Neutrophil (primary cell): ENCODE measurements around the gene CCL4.
"Not testable (repeated sequence)": the region's sequence is repeated elsewhere in the genome, so short reads cannot be mapped to it uniquely, and the experiment has no call there.

Source experiments
- H3K27ac ChIP-seq: fragments of 200-600 bp; sonication (generic); 2 replicates; pipeline ENCODE4 v1.5.1; 2016; ENCODE audit warnings: mild to moderate bottlenecking, moderate library complexity
- H3K27me3 ChIP-seq: fragments of 200-600 bp; sonication (generic); 2 replicates; pipeline ENCODE4 v1.6.0; 2016; ENCODE audit warnings: mild to moderate bottlenecking
- H3K36me3 ChIP-seq: fragments of 200-600 bp; sonication (generic); 2 replicates; pipeline ENCODE4 v1.5.1; 2017
- H3K4me1 ChIP-seq, 2 experiments: fragments of 200-600 bp in 1 of 2; sonication (generic) in 1 of 2; 1 replicate in 1 of 2; 2 replicates in 1 of 2; pipeline versions ENCODE4 v1.5.1 to v1.6.1; 2013 to 2016; ENCODE audit warnings: low read depth in 1 of 2, low read length in 1 of 2, mild to moderate bottlenecking in 1 of 2, moderate library complexity in 1 of 2; ENCODE audit not compliant: control insufficient read depth in 1 of 2, insufficient read depth in 1 of 2
- H3K4me3 ChIP-seq, 2 experiments: fragments of 200-600 bp in 1 of 2; sonication (generic) in 1 of 2; 1 replicate in 1 of 2; 2 replicates in 1 of 2; pipeline ENCODE4 v1.5.1; 2013 to 2016; ENCODE audit warnings: low read depth in 1 of 2, low read length in 1 of 2, mild to moderate bottlenecking in 1 of 2, moderate library complexity in 1 of 2
- H3K9me3 ChIP-seq: fragments of 200-600 bp; sonication (generic); 2 replicates; pipeline ENCODE4 v1.5.1; 2016
- TF ChIP-seq, protein P1 (sequence below): fragments of 200-600 bp; sonication (generic); IDR thresholded peaks from 2 replicates; pipeline ENCODE4 v1.5.1; 2016; ENCODE audit warnings: antibody characterized with exemption

Gene CCL4

GRCh38 chr17:36089888-36090836 is 13.5 kb upstream of the CCL4 start, which contains the start of gene CCL3:
Gene CCL3, minus strand, starts transcription at chr17:36090143. Its CDS starts 85 bp downstream, at chr17:36090058.
- Histone ChIP-seq H3K9me3 (no peaks in the 10 kb centered on the region), H3K36me3 (no peaks in the 10 kb centered on the region), H3K27me3 (no peaks in the 10 kb centered on the region), H3K4me1 (peaks cover 19 to 23% of the 10 kb centered on the region in 2 experiments), H3K27ac (no peak within 1 kb of the TSS), H3K4me3 (no peak within 1 kb of the TSS)
- TF ChIP-seq, protein P1, sequence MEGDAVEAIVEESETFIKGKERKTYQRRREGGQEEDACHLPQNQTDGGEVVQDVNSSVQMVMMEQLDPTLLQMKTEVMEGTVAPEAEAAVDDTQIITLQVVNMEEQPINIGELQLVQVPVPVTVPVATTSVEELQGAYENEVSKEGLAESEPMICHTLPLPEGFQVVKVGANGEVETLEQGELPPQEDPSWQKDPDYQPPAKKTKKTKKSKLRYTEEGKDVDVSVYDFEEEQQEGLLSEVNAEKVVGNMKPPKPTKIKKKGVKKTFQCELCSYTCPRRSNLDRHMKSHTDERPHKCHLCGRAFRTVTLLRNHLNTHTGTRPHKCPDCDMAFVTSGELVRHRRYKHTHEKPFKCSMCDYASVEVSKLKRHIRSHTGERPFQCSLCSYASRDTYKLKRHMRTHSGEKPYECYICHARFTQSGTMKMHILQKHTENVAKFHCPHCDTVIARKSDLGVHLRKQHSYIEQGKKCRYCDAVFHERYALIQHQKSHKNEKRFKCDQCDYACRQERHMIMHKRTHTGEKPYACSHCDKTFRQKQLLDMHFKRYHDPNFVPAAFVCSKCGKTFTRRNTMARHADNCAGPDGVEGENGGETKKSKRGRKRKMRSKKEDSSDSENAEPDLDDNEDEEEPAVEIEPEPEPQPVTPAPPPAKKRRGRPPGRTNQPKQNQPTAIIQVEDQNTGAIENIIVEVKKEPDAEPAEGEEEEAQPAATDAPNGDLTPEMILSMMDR = no peak

- H3K27ac ChIP-seq = no peak overlapping the region
- no peaks in the 10 kb centered on the region for H3K9me3 ChIP-seq
- no peaks in the 10 kb centered on the region for H3K27me3 ChIP-seq
- peaks cover 12 to 17% of the 10 kb centered on the region in 2 experiments for H3K4me1 ChIP-seq
- H3K36me3 ChIP-seq = no peaks in the 10 kb centered on the region
- no peak overlapping the region for H3K4me3 ChIP-seq
- TF ChIP-seq, protein P1 = no peak
Observed at GRCh38 chr17:36092230-36092629, 11.4 kb upstream of the CCL4 start.

- not testable (repeated sequence) for H3K36me3 ChIP-seq, H3K9me3 ChIP-seq, H3K27me3 ChIP-seq, H3K27ac ChIP-seq, H3K4me3 ChIP-seq
- peaks cover 12 to 17% of the 10 kb centered on the region in 2 experiments for H3K4me1 ChIP-seq
Observed at GRCh38 chr17:36092715-36093114, 10.9 kb upstream of the CCL4 start.

GRCh38 chr17:36094232-36094631 is 9.4 kb upstream of the CCL4 start:
- Histone ChIP-seq H3K4me3 (no peak overlapping the region), H3K36me3 (no peaks in the 10 kb centered on the region), H3K27ac (no peak overlapping the region), H3K27me3 (no peaks in the 10 kb centered on the region), H3K4me1 (peaks cover 12 to 17% of the 10 kb centered on the region in 2 experiments), H3K9me3 (no peaks in the 10 kb centered on the region)
- TF ChIP-seq, protein P1 = no peak

- TF ChIP-seq, protein P1 = no peak
- Histone ChIP-seq H3K4me1 (peaks cover 12 to 17% of the 10 kb centered on the region in 2 experiments), H3K4me3 (no peak overlapping the region), H3K27me3 (no peaks in the 10 kb centered on the region), H3K36me3 (no peaks in the 10 kb centered on the region), H3K27ac (no peak overlapping the region), H3K9me3 (no peaks in the 10 kb centered on the region)
Observed at GRCh38 chr17:36094746-36095145, 8.9 kb upstream of the CCL4 start.

DNA sequence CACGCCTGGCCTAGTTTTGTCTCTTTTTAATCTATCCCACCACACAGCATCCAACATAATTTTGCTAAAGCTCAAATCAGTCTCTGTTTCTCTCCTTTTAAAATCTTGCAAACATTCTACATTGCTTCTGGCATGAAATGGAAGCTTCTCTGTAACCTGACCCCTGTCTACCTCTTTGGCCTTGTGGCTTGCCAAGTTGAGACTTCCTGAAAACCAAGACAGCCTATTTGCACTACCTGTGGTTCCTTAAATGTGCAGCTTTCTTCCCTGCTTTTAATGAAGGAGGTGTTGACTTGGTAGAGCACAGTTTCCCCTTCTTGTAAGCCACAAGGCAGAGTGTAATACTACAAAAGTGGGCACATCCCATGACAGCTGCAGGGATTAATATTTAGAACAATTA is 7.6 kb upstream of the CCL4 start:
- Histone ChIP-seq H3K36me3 (no peaks in the 10 kb centered on the region), H3K27ac (no peak overlapping the region), H3K9me3 (no peaks in the 10 kb centered on the region), H3K4me1 (peaks cover 9 to 17% of the 10 kb centered on the region in 2 experiments), H3K4me3 (no peak overlapping the region), H3K27me3 (no peaks in the 10 kb centered on the region)
- TF ChIP-seq, protein P1 = no peak

DNA sequence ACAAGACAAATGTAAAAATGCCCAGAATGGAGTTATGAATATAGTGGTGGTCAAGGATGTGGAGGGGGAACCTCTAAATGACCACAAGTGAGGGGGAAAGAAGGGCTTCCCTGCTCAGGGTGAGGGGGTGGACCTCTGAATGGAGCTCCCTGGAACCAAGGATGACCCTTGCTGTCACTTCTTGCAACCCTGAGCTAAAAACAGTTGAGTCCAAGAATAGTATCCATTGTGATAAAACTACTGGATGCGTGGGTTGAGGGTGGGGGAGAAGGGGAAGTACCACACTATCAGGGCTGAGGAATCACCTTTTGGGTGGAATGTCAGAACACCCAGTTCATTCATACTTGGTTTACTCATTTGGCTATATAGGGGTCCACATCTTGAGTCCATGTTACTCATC is 4.6 kb upstream of the CCL4 start:
- H3K36me3 ChIP-seq, H3K27ac ChIP-seq, H3K4me3 ChIP-seq, H3K27me3 ChIP-seq, H3K9me3 ChIP-seq: not testable (repeated sequence)
- peaks cover 26 to 34% of the 10 kb centered on the region in 2 experiments for H3K4me1 ChIP-seq

DNA sequence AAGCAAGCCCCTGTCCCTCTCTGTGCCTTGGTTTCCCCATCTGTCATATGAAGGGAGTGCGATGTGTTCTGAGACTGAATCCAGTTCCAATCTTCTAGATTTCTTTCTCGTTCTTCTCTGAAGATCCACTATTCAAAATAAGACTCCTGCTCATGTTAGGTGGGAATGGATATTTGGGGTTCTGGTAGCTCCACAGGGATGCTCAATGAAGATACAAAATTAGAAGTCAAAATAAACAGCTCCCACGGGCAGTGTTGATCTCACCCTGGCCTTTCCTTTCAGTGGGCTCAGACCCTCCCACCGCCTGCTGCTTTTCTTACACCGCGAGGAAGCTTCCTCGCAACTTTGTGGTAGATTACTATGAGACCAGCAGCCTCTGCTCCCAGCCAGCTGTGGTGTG is 619 bp downstream of the CCL4 start:
- not testable (repeated sequence) for H3K9me3 ChIP-seq, H3K27me3 ChIP-seq, H3K36me3 ChIP-seq
- Histone ChIP-seq H3K27ac (peak overlapping the region; percentile 85), H3K4me1 (peaks cover 63 to 66% of the 10 kb centered on the region in 2 experiments), H3K4me3 (peak overlapping the region in 1 of 2 experiments; percentile 39)
